PC-3 (cell line): ENCODE data around the gene KCNAB3. TPM values are rescaled to one million over a fixed set of nuclear protein-coding genes. Genes with fewer than 3 reads are reported as not detected.

Experiments used
- ATAC-seq: fragments of 200-7000 bp; cut with Tn5 transposase; 2 replicates; pipeline ENCODE4 v1.9.1; 2020; ENCODE audit warnings: mild to moderate bottlenecking, moderate library complexity
- BruUV-seq: library from RNA; stranded (reverse); fragments of 400-500 nt; replicated peaks from 2 replicates; lab custom pipeline; 2021; lab: Mats Ljungman, UMichigan
- CTCF ChIA-PET: fragments of 300-600 bp; sonication (Branson Sonifier 250); formaldehyde crosslinking; loops from one replicate; lab custom pipeline; 2022; ENCODE audit warnings: antibody characterized with exemption; lab: Charles Lee
- POLR2A ChIA-PET: fragments of 300-600 bp; sonication (Branson Sonifier 250); formaldehyde crosslinking; loops from one replicate; lab custom pipeline; 2022; ENCODE audit warnings: antibody characterized with exemption; ENCODE audit not compliant: unreplicated experiment; lab: Charles Lee
- DNase-seq: peaks from one replicate; pipeline ENCODE4 v3.0.0-alpha.2; 2015
- H2AFZ ChIP-seq: fragments of 300-600 bp; sonication (generic); 2 replicates; pipeline ENCODE4 v1.6.0; 2016; ENCODE audit warnings: antibody characterized with exemption, low read length
- H3F3A ChIP-seq: fragments of 300-600 bp; sonication (generic); one replicate; pipeline ENCODE4 v1.6.0; 2017; ENCODE audit warnings: antibody characterized with exemption, low read length, control low read depth, mild to moderate bottlenecking; ENCODE audit not compliant: unreplicated experiment
- H3K27ac ChIP-seq: fragments of 300-600 bp; sonication (generic); 2 replicates; pipeline ENCODE4 v1.5.1; 2016; ENCODE audit warnings: mild to moderate bottlenecking, low read length
- H3K27me3 ChIP-seq: fragments of 300-600 bp; sonication (generic); 2 replicates; pipeline ENCODE4 v1.6.1; 2016; ENCODE audit warnings: low read length, mixed read lengths
- H3K36me3 ChIP-seq: fragments of 300-600 bp; sonication (generic); 2 replicates; pipeline ENCODE4 v1.6.1; 2016; ENCODE audit warnings: low read depth, mixed run types, low read length, mixed read lengths
- H3K4me1 ChIP-seq: fragments of 300-600 bp; sonication (generic); 2 replicates; pipeline ENCODE4 v1.5.1; 2016; ENCODE audit warnings: low read length; ENCODE audit not compliant: insufficient read depth
- H3K4me2 ChIP-seq: fragments of 300-600 bp; sonication (generic); 2 replicates; pipeline ENCODE4 v1.6.0; 2016; ENCODE audit warnings: low read length
- H3K4me3 ChIP-seq: fragments of 300-600 bp; sonication (generic); 2 replicates; pipeline ENCODE4 v1.5.1; 2016; ENCODE audit warnings: mild to moderate bottlenecking, low read length, mixed read lengths
- H3K79me2 ChIP-seq: fragments of 300-600 bp; sonication (generic); 2 replicates; pipeline ENCODE4 v1.6.1; 2017; ENCODE audit warnings: low read length, mixed read lengths
- H3K9ac ChIP-seq: fragments of 300-600 bp; sonication (generic); 2 replicates; pipeline ENCODE4 v1.6.0; 2016; ENCODE audit warnings: mild to moderate bottlenecking, low read length
- H3K9me2 ChIP-seq: fragments of 300-600 bp; sonication (generic); replicated peaks from 2 replicates; pipeline ENCODE4 v1.6.1; 2016; ENCODE audit warnings: mixed run types, low read length, mixed read lengths
- H3K9me3 ChIP-seq: fragments of 300-600 bp; sonication (generic); 2 replicates; pipeline ENCODE4 v1.6.1; 2016; ENCODE audit warnings: low read length, mixed read lengths
- H4K20me1 ChIP-seq: fragments of 300-600 bp; sonication (generic); 2 replicates; pipeline ENCODE4 v1.6.1; 2016; ENCODE audit warnings: low read length, mixed read lengths
- CTCF ChIP-seq: fragments of 300-600 bp; sonication (generic); conservative IDR thresholded peaks from 2 replicates; pipeline ENCODE4 v1.5.1; 2017; ENCODE audit warnings: antibody characterized with exemption, low read depth, mild to moderate bottlenecking, low read length
- EZH2 ChIP-seq: fragments of 300-600 bp; sonication (generic); IDR thresholded peaks from one replicate; pipeline ENCODE4 v1.6.1; 2017; ENCODE audit warnings: antibody characterized with exemption, mild to moderate bottlenecking, low read length; ENCODE audit not compliant: unreplicated experiment
- EZH2phosphoT487 ChIP-seq: fragments of 300-600 bp; sonication (generic); IDR thresholded peaks from 2 replicates; pipeline ENCODE4 v1.6.1; 2018; ENCODE audit warnings: mild to moderate bottlenecking, antibody characterized with exemption, low read length, borderline replicate concordance
- intact Hi-C: fragments of 100-400 bp; cut with micrococcal nuclease; formaldehyde crosslinking; loops from 2 replicates; pipeline ENCODE4 v1.9.0; 2023
- total RNA-seq: library from RNA; depleted of rRNA; stranded (reverse); fragments of >200 nt; gene quantifications from 2 replicates; pipeline ENCODE4 v1.2.3, GENCODE V29; 2014

Gene KCNAB3
- total RNA-seq, 1 experiment from 2014 or later = 0.26 TPM

- Histone ChIP-seq H3K9me2 (no peaks in the 10 kb centered on the region), H4K20me1 (no peaks in the 10 kb centered on the region), H3K79me2 (peaks cover 19% of the 10 kb centered on the region), H3F3A (no peaks in the 10 kb centered on the region), H3K9ac (no peak overlapping the region), H3K4me2 (no peak overlapping the region), H3K4me1 (peaks cover 14% of the 10 kb centered on the region), H3K27me3 (no peaks in the 10 kb centered on the region), H2AFZ (no peak overlapping the region), H3K36me3 (peaks cover 25% of the 10 kb centered on the region), H3K27ac (no peak overlapping the region), H3K9me3 (no peaks in the 10 kb centered on the region), H3K4me3 (no peak overlapping the region)
- no peak for ATAC-seq
- BruUV-seq = no TSS peak
- ChIA-PET CTCF (no interaction called here), POLR2A (no interaction called here)
- TF ChIP-seq EZH2phosphoT487 = no peak
- no peak for TF ChIP-seq CTCF
- TF ChIP-seq EZH2 = no peak
- DNase-seq = no peak
- intact Hi-C loops = no loop called here
Observed at GRCh38 chr17:7893187-7893880, 36.3 kb downstream of the KCNAB3 start.

- ATAC-seq = peak; percentile 9; the same call in 1 of the 2 replicates
- intact Hi-C loops = no loop called here
- peaks cover 21% of the 10 kb centered on the region for H3K4me1 ChIP-seq
- H3K9ac ChIP-seq = peak overlapping the region; percentile 87
- peaks cover 39% of the 10 kb centered on the region for H3K79me2 ChIP-seq
- peak overlapping the region; percentile 95 for H3K4me2 ChIP-seq
- peak; percentile 84 for DNase-seq
- H3K9me2 ChIP-seq = no peaks in the 10 kb centered on the region
- H3F3A ChIP-seq = peaks cover 11% of the 10 kb centered on the region
- ChIA-PET POLR2A (no interaction called here), CTCF (no interaction called here)
- H4K20me1 ChIP-seq = no peaks in the 10 kb centered on the region
- H2AFZ ChIP-seq = no peak overlapping the region
- H3K27me3 ChIP-seq = no peaks in the 10 kb centered on the region
- H3K4me3 ChIP-seq = peak overlapping the region; percentile 94; the same call in 1 of the 2 replicates
- peak overlapping the region; percentile 96 for H3K27ac ChIP-seq
- H3K36me3 ChIP-seq = peaks cover 10% of the 10 kb centered on the region; the same call in 1 of the 2 replicates
- TF ChIP-seq EZH2phosphoT487 (no peak), CTCF (no peak; the same call in 1 of the 2 replicates), EZH2 (no peak)
- BruUV-seq = no TSS peak
- no peaks in the 10 kb centered on the region for H3K9me3 ChIP-seq
Observed at GRCh38 chr17:7889166-7889955, 40.3 kb downstream of the KCNAB3 start.
